ENCODE data around the gene APOBEC4. TPM values are rescaled to one million over a fixed set of nuclear protein-coding genes. Genes with fewer than 3 reads are reported as not detected.

Gene APOBEC4
- total RNA-seq, 1 donor from 2014 or later = not detected

- Histone ChIP-seq H3K27me3 (no peaks in the 10 kb centered on the region), H3K9me3 (no peaks in the 10 kb centered on the region), H3K27ac (peak overlapping the region; percentile 95 to 99), H3K4me3 (peak overlapping the region; percentile 93 to 97), H3K36me3 (peaks cover 0 to 2% of the 10 kb centered on the region in 2 donors), H3K4me1 (peaks cover 0 to under 1% of the 10 kb centered on the region in 2 donors)
- no peak for DNase-seq (ENCODE audit: low spot score in 2 of 2)
- intact Hi-C loops (cut with DNase I) = loop anchor here (10.0 kb wide), 5 partner anchors 322 to 1118 kb away; partner anchors contain the start of genes C1orf21, EDEM3 and LAMC1
- TF ChIP-seq, protein P1, sequence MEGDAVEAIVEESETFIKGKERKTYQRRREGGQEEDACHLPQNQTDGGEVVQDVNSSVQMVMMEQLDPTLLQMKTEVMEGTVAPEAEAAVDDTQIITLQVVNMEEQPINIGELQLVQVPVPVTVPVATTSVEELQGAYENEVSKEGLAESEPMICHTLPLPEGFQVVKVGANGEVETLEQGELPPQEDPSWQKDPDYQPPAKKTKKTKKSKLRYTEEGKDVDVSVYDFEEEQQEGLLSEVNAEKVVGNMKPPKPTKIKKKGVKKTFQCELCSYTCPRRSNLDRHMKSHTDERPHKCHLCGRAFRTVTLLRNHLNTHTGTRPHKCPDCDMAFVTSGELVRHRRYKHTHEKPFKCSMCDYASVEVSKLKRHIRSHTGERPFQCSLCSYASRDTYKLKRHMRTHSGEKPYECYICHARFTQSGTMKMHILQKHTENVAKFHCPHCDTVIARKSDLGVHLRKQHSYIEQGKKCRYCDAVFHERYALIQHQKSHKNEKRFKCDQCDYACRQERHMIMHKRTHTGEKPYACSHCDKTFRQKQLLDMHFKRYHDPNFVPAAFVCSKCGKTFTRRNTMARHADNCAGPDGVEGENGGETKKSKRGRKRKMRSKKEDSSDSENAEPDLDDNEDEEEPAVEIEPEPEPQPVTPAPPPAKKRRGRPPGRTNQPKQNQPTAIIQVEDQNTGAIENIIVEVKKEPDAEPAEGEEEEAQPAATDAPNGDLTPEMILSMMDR (IDR thresholded peaks at IDR 0.05) = no peak
These were observed 16.8 kb downstream of the APOBEC4 start for GRCh38 chr1:183636334-183636682.

GRCh38 chr1:183635606-183636333, 17.3 kb downstream of the APOBEC4 start, which contains the start of gene ARPC5:
ARPC5 (minus strand) TSS chr1:183635783; CDS start chr1:183635659, 124 bp downstream.
- TF ChIP-seq, protein P1 (IDR thresholded peaks at IDR 0.05) = no peak
- peak; percentile 85 to 97 for DNase-seq (ENCODE audit: low spot score in 2 of 2)
- Histone ChIP-seq H3K27me3 (no peaks in the 10 kb centered on the region), H3K4me3 (peak within 1 kb of the TSS; percentile 93 to 97), H3K36me3 (peaks cover 0 to 8% of the 10 kb centered on the region in 2 donors), H3K9me3 (no peaks in the 10 kb centered on the region), H3K27ac (peak within 1 kb of the TSS; percentile 95 to 99), H3K4me1 (peaks cover 0 to 6% of the 10 kb centered on the region in 2 donors)
- intact Hi-C loops (cut with DNase I) = loop anchor here (1.0 to 10.0 kb wide), 7 partner anchors 26 to 1119 kb away; partner anchors contain the start of genes C1orf21, EDEM3 and LAMC1

DNA sequence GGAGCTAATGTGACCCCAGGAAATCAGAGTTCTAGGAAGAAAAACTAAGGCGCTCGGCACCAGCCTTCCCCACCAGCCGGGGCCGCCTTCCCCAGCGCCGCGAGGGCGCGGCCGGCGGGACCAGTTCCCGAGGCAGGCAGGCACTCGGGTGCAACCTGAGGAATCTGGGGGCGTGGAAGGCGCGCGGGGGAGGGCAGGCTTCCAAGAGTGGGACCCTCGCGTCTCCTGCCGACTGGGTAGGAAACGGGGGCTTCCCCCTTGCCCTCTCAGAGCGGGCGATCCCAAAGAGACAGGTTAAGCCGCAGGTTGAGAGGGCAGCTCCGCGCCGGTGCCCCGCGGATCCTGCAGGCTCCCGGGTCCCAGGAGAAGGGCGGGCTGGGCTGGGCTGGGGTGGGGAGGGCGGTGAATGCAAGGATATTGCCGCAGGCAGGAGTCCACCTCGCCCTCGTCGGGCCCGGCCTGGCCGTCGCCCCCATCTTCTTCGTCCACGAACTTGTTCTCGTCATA, 18.0 kb downstream of the APOBEC4 start:
- Histone ChIP-seq H3K9me3 (no peaks in the 10 kb centered on the region), H3K4me3 (peak overlapping the region; percentile 93 to 97), H3K27ac (peak overlapping the region; percentile 95 to 99), H3K4me1 (peaks cover 0 to 12% of the 10 kb centered on the region in 2 donors), H3K27me3 (no peaks in the 10 kb centered on the region), H3K36me3 (peaks cover 5 to 10% of the 10 kb centered on the region in 2 donors)
- intact Hi-C loops (cut with DNase I) = loop anchor here (1.0 to 10.0 kb wide), 7 partner anchors 26 to 1120 kb away; partner anchors contain the start of genes C1orf21, EDEM3 and LAMC1
- TF ChIP-seq, protein P1 (IDR thresholded peaks at IDR 0.05) = no peak
- peak in 1 of 2 donors; percentile 73 for DNase-seq (ENCODE audit: low spot score in 2 of 2)

GRCh38 chr1:183634429-183635065, 18.6 kb downstream of the APOBEC4 start:
- H3K36me3 ChIP-seq = peaks cover 11 to 16% of the 10 kb centered on the region in 2 donors
- no peak for DNase-seq (ENCODE audit: low spot score in 2 of 2)
- H3K4me1 ChIP-seq = peaks cover 0 to 17% of the 10 kb centered on the region in 2 donors
- peak overlapping the region; percentile 93 to 97 for H3K4me3 ChIP-seq
- intact Hi-C loops (cut with DNase I) = loop anchor here (1.0 to 10.0 kb wide), 7 partner anchors 25 to 1120 kb away; partner anchors contain the start of genes C1orf21, EDEM3 and LAMC1
- no peaks in the 10 kb centered on the region for H3K9me3 ChIP-seq
- TF ChIP-seq, protein P1 (IDR thresholded peaks at IDR 0.05) = no peak
- H3K27me3 ChIP-seq = no peaks in the 10 kb centered on the region
- H3K27ac ChIP-seq = peak overlapping the region; percentile 95 to 99

DNA sequence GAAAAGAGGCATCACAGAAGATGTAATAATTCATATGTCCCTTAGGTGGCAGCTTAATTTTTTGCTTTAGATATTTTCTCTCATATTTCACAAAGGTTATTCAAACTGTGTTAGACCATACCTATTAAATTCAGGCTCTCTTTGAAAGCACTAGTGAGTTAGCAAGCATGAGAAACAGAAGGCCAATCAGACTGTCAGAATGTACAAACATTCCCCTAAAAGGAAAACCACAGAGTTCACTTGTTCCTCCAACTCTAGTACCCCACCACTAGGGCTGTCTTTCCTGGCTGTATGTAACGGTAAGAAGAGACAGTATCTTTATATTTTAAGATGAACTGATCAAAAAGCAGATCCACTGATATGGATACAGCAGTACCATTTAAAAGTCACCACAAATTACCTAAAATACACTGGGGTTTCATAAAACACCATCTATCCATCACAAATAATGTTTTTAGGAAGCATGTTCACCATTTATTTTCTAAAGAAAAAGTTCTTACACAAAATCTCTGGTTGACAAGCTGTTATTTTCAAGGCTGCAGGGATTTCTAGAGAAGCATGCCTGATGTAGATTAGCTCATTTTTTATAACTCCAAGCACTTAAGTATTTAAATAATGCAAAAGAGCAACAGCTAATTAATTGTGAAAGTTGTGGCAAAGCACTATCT, 19.3 kb downstream of the APOBEC4 start:
- H3K4me3 ChIP-seq = peak overlapping the region; percentile 93 to 97
- no peak for DNase-seq (ENCODE audit: low spot score in 2 of 2)
- peak overlapping the region; percentile 95 to 99 for H3K27ac ChIP-seq
- TF ChIP-seq, protein P1 (IDR thresholded peaks at IDR 0.05) = peak; percentile 38 to 46 (median 46)
- H3K9me3 ChIP-seq = no peaks in the 10 kb centered on the region
- intact Hi-C loops (cut with DNase I) = loop anchor here (10.0 kb wide), 5 partner anchors 319 to 1121 kb away; partner anchors contain the start of genes C1orf21, EDEM3 and LAMC1
- peaks cover 0 to 21% of the 10 kb centered on the region in 2 donors for H3K4me1 ChIP-seq
- no peaks in the 10 kb centered on the region for H3K27me3 ChIP-seq
- peaks cover 18 to 24% of the 10 kb centered on the region in 2 donors for H3K36me3 ChIP-seq
